Choroid plexus epithelial cell (primary cell): ENCODE results near the gene NVL.

Experiments
- DNase-seq: peaks from one replicate; pipeline ENCODE4 v3.0.0-alpha.2; 2010; ENCODE audit warnings: low read depth
- H3K4me3 ChIP-seq: 2 replicates; pipeline ENCODE4 v1.5.1; 2011; ENCODE audit warnings: low read depth, mild to moderate bottlenecking, control low read depth, low read length, moderate library complexity
- TF ChIP-seq, protein P1 (sequence below): conservative IDR thresholded peaks from 2 replicates; pipeline ENCODE4 v1.5.1; 2011; ENCODE audit warnings: low read depth, mild to moderate bottlenecking, control low read depth, inconsistent platforms, low read length, moderate library complexity

The NVL gene

DNA sequence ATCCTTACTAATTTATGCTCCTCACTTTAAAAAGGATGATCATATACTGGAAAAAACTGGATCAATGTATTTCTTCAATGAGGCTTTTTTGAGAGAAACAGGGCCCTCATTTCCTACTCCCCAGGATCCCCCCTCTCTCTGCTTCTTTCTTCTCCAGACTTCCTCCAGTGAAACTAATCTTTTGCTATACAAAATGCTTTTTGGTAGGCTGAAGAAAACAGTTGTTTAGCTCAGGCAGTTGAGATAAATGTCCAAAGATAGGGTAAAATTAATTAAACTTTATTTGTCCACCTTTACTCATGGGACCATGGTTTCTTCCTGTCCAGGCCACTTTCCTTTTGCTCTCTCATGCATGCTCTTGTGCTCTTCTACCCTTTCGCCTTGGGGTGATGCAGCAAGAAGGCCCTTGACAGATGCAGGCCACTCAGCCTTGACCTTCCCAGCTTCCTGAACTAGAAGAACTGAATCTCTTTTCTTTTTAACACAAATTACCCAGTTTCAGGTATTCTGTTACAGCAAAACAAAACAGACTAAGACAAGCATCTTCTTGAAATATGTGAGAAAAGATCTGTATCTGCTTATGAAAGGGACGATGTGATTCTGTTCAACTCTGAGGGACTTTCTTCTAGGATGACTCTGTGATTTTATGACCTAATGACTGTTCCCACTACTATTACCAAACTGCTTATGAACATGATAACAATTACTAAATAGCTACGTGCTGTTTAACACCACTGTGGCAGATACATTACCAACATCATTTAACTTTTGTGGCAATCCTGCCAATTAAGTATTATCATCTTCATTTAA lies 63.7 kb downstream of the NVL start:
- peak; percentile 15 for DNase-seq

DNA sequence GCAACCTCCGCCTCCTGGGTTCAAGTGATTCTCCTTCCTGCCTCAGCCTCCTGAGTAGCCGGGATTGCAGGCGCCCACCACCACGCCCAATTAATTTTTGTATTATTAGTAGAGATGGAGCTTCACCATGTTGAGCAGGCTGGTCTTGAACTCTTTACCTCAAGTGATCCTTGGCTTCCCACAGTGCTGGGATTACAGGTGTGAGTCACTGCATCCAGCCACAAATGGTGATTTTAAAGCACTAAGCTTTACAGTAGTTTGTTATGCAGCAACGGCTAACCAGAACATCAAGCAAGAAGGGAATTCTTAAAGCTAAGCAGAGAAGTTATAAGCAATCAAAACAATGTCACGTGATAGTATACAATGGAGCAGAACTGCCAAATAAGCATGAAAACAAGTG lies 65.7 kb downstream of the NVL start:
- TF ChIP-seq, protein P1, sequence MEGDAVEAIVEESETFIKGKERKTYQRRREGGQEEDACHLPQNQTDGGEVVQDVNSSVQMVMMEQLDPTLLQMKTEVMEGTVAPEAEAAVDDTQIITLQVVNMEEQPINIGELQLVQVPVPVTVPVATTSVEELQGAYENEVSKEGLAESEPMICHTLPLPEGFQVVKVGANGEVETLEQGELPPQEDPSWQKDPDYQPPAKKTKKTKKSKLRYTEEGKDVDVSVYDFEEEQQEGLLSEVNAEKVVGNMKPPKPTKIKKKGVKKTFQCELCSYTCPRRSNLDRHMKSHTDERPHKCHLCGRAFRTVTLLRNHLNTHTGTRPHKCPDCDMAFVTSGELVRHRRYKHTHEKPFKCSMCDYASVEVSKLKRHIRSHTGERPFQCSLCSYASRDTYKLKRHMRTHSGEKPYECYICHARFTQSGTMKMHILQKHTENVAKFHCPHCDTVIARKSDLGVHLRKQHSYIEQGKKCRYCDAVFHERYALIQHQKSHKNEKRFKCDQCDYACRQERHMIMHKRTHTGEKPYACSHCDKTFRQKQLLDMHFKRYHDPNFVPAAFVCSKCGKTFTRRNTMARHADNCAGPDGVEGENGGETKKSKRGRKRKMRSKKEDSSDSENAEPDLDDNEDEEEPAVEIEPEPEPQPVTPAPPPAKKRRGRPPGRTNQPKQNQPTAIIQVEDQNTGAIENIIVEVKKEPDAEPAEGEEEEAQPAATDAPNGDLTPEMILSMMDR, result no peak
- H3K4me3 ChIP-seq, result no peak overlapping the region
- peak; percentile 23 for DNase-seq

More for the DNA sequence above, 63.7 kb downstream of the NVL start:
- TF ChIP-seq, protein P1, result no peak
- no peak overlapping the region for H3K4me3 ChIP-seq

DNA sequence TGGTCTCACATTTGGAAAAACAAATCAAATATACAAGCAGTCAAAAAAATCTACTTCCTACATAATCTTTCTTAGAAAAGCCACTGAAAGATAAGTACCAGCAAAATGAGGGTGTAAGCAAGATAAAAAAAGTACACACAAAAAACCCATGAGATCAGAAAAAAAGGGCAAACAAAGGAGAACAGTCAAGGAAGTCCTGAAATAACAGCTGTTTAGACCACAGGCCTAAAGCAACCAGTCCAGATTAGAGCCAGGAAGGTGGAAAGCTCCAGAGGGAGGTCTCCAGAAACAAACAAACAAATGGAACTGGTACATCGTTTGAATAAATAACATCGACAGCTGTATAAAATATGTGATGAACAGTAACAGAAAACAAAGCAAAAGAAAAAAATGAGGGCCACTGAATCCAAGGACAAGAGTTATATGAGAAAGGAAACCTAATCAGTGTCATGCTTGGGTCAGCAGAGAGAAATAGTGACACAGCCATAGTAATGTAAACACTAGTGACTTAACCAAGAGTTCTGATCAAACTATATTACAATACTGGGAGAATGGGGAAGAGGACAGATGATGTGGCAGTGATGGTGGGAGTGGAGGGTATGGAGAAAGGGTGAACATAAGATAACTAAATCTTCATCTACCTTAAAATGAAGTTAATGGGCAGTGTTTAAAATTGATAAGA lies 67.5 kb downstream of the NVL start:
- TF ChIP-seq, protein P1, result no peak
- peak; percentile 27 for DNase-seq
- H3K4me3 ChIP-seq, result no peak overlapping the region

DNA sequence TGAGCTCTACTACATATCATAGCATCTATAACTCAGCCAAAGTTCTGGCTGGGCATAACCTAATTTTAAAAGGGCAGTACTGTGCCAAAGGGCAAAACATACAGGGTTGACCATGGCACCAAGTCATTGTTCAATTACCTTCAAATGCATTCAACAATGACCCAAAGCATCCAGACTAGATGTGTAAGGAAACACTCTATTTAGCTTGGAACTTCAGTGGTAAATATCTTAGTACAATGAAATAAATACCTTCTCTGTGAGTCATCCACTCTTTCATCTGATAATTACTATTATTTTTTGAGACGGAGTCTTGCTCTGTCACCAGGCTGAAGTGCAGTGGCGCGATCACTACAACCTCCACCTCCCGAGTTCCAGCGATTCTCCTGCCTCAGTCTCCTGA lies 70.0 kb downstream of the NVL start:
- TF ChIP-seq, protein P1, result no peak
- DNase-seq, result peak; percentile 37
- H3K4me3 ChIP-seq, result no peak overlapping the region

DNA sequence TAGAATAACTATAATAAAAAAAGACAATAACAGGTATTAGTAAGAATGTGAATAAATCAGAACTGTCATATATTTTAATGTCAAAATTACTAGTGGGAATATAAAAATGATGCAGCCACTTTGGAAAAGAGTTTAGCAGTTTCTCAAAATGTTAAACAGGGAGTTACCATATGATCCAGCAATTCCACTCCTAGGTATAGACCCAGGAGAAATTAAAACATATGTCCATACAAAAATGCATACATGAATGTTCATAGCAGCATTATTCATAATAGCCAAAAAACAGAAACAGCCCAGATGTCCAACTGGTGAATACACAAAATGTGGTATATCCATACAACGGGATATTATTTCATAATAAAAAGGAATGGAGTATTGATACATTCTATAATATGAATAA lies 71.6 kb downstream of the NVL start:
- no peak for DNase-seq
- H3K4me3 ChIP-seq, result no peak overlapping the region
- TF ChIP-seq, protein P1, result no peak

DNA sequence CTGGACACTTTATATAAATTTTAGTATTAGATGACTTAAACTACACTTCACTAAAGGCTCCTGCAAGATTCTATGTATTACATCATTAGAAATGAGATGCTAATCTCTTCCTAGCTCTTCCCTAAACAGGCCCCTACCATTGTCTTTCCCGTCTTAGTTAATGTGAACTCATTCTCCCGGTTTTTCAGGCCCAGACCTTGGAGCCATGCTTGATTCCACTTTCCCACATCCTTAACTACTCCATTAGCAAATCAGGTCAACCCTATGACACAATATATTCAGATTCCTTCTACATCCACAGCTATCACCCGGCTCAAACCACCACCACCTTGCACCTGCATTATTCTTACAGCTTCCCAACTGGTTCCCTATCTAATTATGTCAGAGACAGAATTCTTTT lies 73.3 kb downstream of the NVL start:
- H3K4me3 ChIP-seq, result no peak overlapping the region
- no peak for DNase-seq
- TF ChIP-seq, protein P1, result no peak
